CD4-positive, alpha-beta T cell (primary cell): ENCODE data around the gene DOCK9. TPM values are rescaled to one million over a fixed set of nuclear protein-coding genes. Genes with fewer than 3 reads are reported as not detected.

Experiments
- ATAC-seq: fragments of 200-7000 bp; cut with Tn5 transposase; one replicate; pipeline ENCODE4 v1.10.0; 2022; ENCODE audit warnings: mild to moderate bottlenecking; ENCODE audit not compliant: poor library complexity
- CTCF ChIA-PET: fragments of 350-600 bp; sonication (Branson Sonifier 250); formaldehyde crosslinking; loops from one replicate; lab custom pipeline; 2021; ENCODE audit warnings: antibody characterized with exemption, inconsistent platforms; lab: Charles Lee
- POLR2A ChIA-PET: fragments of 350-600 bp; sonication (Branson Sonifier 250); formaldehyde crosslinking; loops from one replicate; lab custom pipeline; 2021; ENCODE audit warnings: antibody characterized with exemption, inconsistent platforms; lab: Charles Lee
- DNase-seq, 14 experiments: peaks; one replicate each; pipeline ENCODE4 v3.0.0-alpha.2; 2013 to 2020; ENCODE audit warnings: mixed read lengths in 2 of 14
- H3K27ac ChIP-seq, 2 donors: one replicate each; pipeline versions ENCODE4 v1.5.1 to v1.7.0; 2013; ENCODE audit warnings: low read length in 2 of 2, low read depth in 1 of 2, mild to moderate bottlenecking in 1 of 2
- H3K27me3 ChIP-seq, 2 experiments: 1 replicate in 1 of 2; 2 replicates in 1 of 2; pipeline versions ENCODE4 v1.6.1 to v1.7.0; 2013; ENCODE audit warnings: low read length in 2 of 2, control low read depth in 1 of 2, mild to moderate bottlenecking in 1 of 2, moderate library complexity in 1 of 2; ENCODE audit not compliant: insufficient read depth in 2 of 2, control insufficient read depth in 1 of 2
- H3K36me3 ChIP-seq: one replicate; pipeline ENCODE4 v1.6.1; 2013; ENCODE audit warnings: low read length, control low read depth; ENCODE audit not compliant: insufficient read depth
- H3K4me1 ChIP-seq: one replicate; pipeline ENCODE4 v1.6.1; 2013; ENCODE audit warnings: low read length, control low read depth; ENCODE audit not compliant: insufficient read depth
- H3K4me3 ChIP-seq: one replicate; pipeline ENCODE4 v1.5.1; 2013; ENCODE audit warnings: mild to moderate bottlenecking, low read length, moderate library complexity
- H3K9me3 ChIP-seq, 2 experiments: 1 replicate in 1 of 2; 2 replicates in 1 of 2; pipeline versions ENCODE4 v1.6.1 to v1.7.0; 2013; ENCODE audit warnings: low read length in 2 of 2, mild to moderate bottlenecking in 2 of 2, control low read depth in 1 of 2, moderate library complexity in 1 of 2; ENCODE audit not compliant: control insufficient read depth in 1 of 2, insufficient read depth in 1 of 2
- H3K27ac Mint-ChIP-seq: one replicate; pipeline ENCODE4 v1.8.0; 2020; ENCODE audit warnings: mixed read lengths
- H3K27me3 Mint-ChIP-seq: one replicate; pipeline ENCODE4 v1.8.0; 2021; ENCODE audit warnings: mixed read lengths
- H3K36me3 Mint-ChIP-seq: one replicate; pipeline ENCODE4 v1.8.0; 2021; ENCODE audit warnings: low read depth, mixed read lengths
- H3K4me1 Mint-ChIP-seq: one replicate; pipeline ENCODE4 v1.8.0; 2021; ENCODE audit warnings: low read depth, mixed read lengths
- H3K4me3 Mint-ChIP-seq: one replicate; pipeline ENCODE4 v1.8.0; 2020; ENCODE audit warnings: mild to moderate bottlenecking, mixed read lengths
- H3K9me3 Mint-ChIP-seq: one replicate; pipeline ENCODE4 v1.8.0; 2020; ENCODE audit warnings: mixed read lengths
- CTCF ChIP-seq: fragments of 200-600 bp; IDR thresholded peaks from one replicate; pipeline ENCODE4 v1.8.0; 2022; ENCODE audit warnings: antibody characterized with exemption, mild to moderate bottlenecking
- intact Hi-C, 2 experiments: fragments of 100-400 bp; cut with DNase I in 1 of 2; cut with micrococcal nuclease in 1 of 2; formaldehyde crosslinking; loops; one replicate each; pipeline versions ENCODE4 v1.15.1 to v1.9.0; 2023 to 2025; cut with DNase I, micrococcal nuclease
- total RNA-seq, 174 experiments: library from RNA in 2 of 174; stranded (reverse) in 2 of 174; gene quantifications; one replicate each; pipeline ENCODE4 v1.2.3 and lab custom pipeline; 2021 to 2026

DOCK9 gene
- total RNA-seq, 2 experiments from 2014 or later = 76.3 to 79.3 TPM

- H3K36me3 Mint-ChIP-seq = peaks cover 8% of the 10 kb centered on the region
- peaks cover 63% of the 10 kb centered on the region for H3K4me1 Mint-ChIP-seq
- no peaks in the 10 kb centered on the region for H3K9me3 Mint-ChIP-seq
- H3K27ac Mint-ChIP-seq = no peak overlapping the region
- CTCF ChIA-PET = no interaction called here
- H3K27me3 Mint-ChIP-seq = no peaks in the 10 kb centered on the region
- POLR2A ChIA-PET = no interaction called here
- ATAC-seq = no peak
- H3K4me3 Mint-ChIP-seq = no peak overlapping the region
- Histone ChIP-seq H3K36me3 (no peaks in the 10 kb centered on the region), H3K27me3 (no peaks in the 10 kb centered on the region), H3K9me3 (no peaks in the 10 kb centered on the region), H3K4me3 (no peak overlapping the region), H3K27ac (no peak overlapping the region), H3K4me1 (peaks cover 11% of the 10 kb centered on the region)
- DNase-seq = no peak
- no peak for TF ChIP-seq CTCF
- intact Hi-C loops = no loop called here
These were observed 36.3 kb downstream of the DOCK9 start for GRCh38 chr13:98941536-98941935.

GRCh38 chr13:98941126-98941525 lies 36.7 kb downstream of the DOCK9 start:
- Mint-ChIP-seq H3K27me3 (no peaks in the 10 kb centered on the region), H3K4me1 (peaks cover 59% of the 10 kb centered on the region), H3K36me3 (peaks cover 12% of the 10 kb centered on the region), H3K4me3 (no peak overlapping the region), H3K9me3 (no peaks in the 10 kb centered on the region), H3K27ac (peak overlapping the region; percentile 4)
- ATAC-seq = no peak
- peaks cover 7% of the 10 kb centered on the region for H3K4me1 ChIP-seq
- no peak for DNase-seq
- ChIA-PET CTCF (no interaction called here), POLR2A (no interaction called here)
- no peak for TF ChIP-seq CTCF
- no peak overlapping the region for H3K27ac ChIP-seq
- no peaks in the 10 kb centered on the region for H3K9me3 ChIP-seq
- no peak overlapping the region for H3K4me3 ChIP-seq
- H3K36me3 ChIP-seq = no peaks in the 10 kb centered on the region
- no peaks in the 10 kb centered on the region for H3K27me3 ChIP-seq
- intact Hi-C loops = no loop called here

- no peak overlapping the region for H3K27ac ChIP-seq
- Mint-ChIP-seq H3K27ac (peak overlapping the region; percentile 4), H3K36me3 (peaks cover 16% of the 10 kb centered on the region), H3K9me3 (no peaks in the 10 kb centered on the region), H3K4me1 (peaks cover 52% of the 10 kb centered on the region), H3K4me3 (no peak overlapping the region), H3K27me3 (no peaks in the 10 kb centered on the region)
- no peak for DNase-seq
- no peaks in the 10 kb centered on the region for H3K27me3 ChIP-seq
- peaks cover 0 to 3% of the 10 kb centered on the region in 2 experiments for H3K9me3 ChIP-seq
- no peak for ATAC-seq
- no peak overlapping the region for H3K4me3 ChIP-seq
- no peaks in the 10 kb centered on the region for H3K36me3 ChIP-seq
- peaks cover 7% of the 10 kb centered on the region for H3K4me1 ChIP-seq
- ChIA-PET POLR2A (no interaction called here), CTCF (no interaction called here)
- TF ChIP-seq CTCF = no peak
- intact Hi-C loops = no loop called here
These were observed 37.4 kb downstream of the DOCK9 start for GRCh38 chr13:98940325-98941001.
